Measurements from ENCODE around the gene PLA2G4D. TPM values are rescaled to one million over a fixed set of nuclear protein-coding genes. Genes with fewer than 3 reads are reported as not detected.

PLA2G4D gene
- polyA plus RNA-seq, 2 of the 4 experiments (the other 2 are of a cell fraction), result not detected

- WGBS (ENCODE audit: missing lambda C conversion rate), result 48% methylated on average over 5 of the region's 21 CpGs
- TF ChIP-seq POLR2A (IDR thresholded peaks at IDR 0.05; ENCODE audit: low read length), result no peak
- TF ChIP-seq ESRRA (IDR thresholded peaks at IDR 0.05; ENCODE audit: borderline replicate concordance, low read length), result no peak
- no peak for TF ChIP-seq CBX8 (IDR thresholded peaks at IDR 0.05)
- TF ChIP-seq BHLHE40 (IDR thresholded peaks at IDR 0.05; ENCODE audit: low read depth, low read length), result no peak
- no peak for TF ChIP-seq ZFP36 (IDR thresholded peaks at IDR 0.05; ENCODE audit: borderline replicate concordance, partially characterized antibody)
- no peak for TF ChIP-seq EHMT2 (IDR thresholded peaks at IDR 0.05; ENCODE audit: low read depth)
- TF ChIP-seq, protein P1, sequence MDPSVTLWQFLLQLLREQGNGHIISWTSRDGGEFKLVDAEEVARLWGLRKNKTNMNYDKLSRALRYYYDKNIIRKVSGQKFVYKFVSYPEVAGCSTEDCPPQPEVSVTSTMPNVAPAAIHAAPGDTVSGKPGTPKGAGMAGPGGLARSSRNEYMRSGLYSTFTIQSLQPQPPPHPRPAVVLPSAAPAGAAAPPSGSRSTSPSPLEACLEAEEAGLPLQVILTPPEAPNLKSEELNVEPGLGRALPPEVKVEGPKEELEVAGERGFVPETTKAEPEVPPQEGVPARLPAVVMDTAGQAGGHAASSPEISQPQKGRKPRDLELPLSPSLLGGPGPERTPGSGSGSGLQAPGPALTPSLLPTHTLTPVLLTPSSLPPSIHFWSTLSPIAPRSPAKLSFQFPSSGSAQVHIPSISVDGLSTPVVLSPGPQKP (IDR thresholded peaks at IDR 0.05; ENCODE audit: low read depth, low read length), result no peak
- no peak for TF ChIP-seq FOSB (CRISPR knock-in tag; IDR thresholded peaks at IDR 0.05)
- TF ChIP-seq, protein P2, sequence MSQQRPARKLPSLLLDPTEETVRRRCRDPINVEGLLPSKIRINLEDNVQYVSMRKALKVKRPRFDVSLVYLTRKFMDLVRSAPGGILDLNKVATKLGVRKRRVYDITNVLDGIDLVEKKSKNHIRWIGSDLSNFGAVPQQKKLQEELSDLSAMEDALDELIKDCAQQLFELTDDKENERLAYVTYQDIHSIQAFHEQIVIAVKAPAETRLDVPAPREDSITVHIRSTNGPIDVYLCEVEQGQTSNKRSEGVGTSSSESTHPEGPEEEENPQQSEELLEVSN (IDR thresholded peaks at IDR 0.05; ENCODE audit: borderline replicate concordance, low read depth), result no peak
- no peak for TF ChIP-seq HOXB13 (CRISPR knock-in tag; IDR thresholded peaks at IDR 0.05; ENCODE audit: low read depth)
- TF ChIP-seq SREBF2 (IDR thresholded peaks at IDR 0.05), result no peak
- TF ChIP-seq, protein P3, sequence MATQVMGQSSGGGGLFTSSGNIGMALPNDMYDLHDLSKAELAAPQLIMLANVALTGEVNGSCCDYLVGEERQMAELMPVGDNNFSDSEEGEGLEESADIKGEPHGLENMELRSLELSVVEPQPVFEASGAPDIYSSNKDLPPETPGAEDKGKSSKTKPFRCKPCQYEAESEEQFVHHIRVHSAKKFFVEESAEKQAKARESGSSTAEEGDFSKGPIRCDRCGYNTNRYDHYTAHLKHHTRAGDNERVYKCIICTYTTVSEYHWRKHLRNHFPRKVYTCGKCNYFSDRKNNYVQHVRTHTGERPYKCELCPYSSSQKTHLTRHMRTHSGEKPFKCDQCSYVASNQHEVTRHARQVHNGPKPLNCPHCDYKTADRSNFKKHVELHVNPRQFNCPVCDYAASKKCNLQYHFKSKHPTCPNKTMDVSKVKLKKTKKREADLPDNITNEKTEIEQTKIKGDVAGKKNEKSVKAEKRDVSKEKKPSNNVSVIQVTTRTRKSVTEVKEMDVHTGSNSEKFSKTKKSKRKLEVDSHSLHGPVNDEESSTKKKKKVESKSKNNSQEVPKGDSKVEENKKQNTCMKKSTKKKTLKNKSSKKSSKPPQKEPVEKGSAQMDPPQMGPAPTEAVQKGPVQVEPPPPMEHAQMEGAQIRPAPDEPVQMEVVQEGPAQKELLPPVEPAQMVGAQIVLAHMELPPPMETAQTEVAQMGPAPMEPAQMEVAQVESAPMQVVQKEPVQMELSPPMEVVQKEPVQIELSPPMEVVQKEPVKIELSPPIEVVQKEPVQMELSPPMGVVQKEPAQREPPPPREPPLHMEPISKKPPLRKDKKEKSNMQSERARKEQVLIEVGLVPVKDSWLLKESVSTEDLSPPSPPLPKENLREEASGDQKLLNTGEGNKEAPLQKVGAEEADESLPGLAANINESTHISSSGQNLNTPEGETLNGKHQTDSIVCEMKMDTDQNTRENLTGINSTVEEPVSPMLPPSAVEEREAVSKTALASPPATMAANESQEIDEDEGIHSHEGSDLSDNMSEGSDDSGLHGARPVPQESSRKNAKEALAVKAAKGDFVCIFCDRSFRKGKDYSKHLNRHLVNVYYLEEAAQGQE (IDR thresholded peaks at IDR 0.05), result no peak
- no peak for TF ChIP-seq JUN (IDR thresholded peaks at IDR 0.05)
- no peak for TF ChIP-seq RCOR1 (IDR thresholded peaks at IDR 0.05; ENCODE audit: low read depth, low read length)
- TF ChIP-seq NR3C1 (IDR thresholded peaks at IDR 0.05), result no peak
- TF ChIP-seq, protein P4, sequence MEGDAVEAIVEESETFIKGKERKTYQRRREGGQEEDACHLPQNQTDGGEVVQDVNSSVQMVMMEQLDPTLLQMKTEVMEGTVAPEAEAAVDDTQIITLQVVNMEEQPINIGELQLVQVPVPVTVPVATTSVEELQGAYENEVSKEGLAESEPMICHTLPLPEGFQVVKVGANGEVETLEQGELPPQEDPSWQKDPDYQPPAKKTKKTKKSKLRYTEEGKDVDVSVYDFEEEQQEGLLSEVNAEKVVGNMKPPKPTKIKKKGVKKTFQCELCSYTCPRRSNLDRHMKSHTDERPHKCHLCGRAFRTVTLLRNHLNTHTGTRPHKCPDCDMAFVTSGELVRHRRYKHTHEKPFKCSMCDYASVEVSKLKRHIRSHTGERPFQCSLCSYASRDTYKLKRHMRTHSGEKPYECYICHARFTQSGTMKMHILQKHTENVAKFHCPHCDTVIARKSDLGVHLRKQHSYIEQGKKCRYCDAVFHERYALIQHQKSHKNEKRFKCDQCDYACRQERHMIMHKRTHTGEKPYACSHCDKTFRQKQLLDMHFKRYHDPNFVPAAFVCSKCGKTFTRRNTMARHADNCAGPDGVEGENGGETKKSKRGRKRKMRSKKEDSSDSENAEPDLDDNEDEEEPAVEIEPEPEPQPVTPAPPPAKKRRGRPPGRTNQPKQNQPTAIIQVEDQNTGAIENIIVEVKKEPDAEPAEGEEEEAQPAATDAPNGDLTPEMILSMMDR (IDR thresholded peaks at IDR 0.05), result no peak
- TF ChIP-seq RFX5 (IDR thresholded peaks at IDR 0.05), result no peak
- TF ChIP-seq GATA3 (IDR thresholded peaks at IDR 0.05; ENCODE audit: borderline replicate concordance), result no peak
- TF ChIP-seq TP53 (CRISPR knock-in tag; IDR thresholded peaks at IDR 0.05), result no peak
- no peak for TF ChIP-seq EP300 (IDR thresholded peaks at IDR 0.05)
- ATAC-seq (no peak), DNase-seq (ENCODE audit: low read depth in 1 of 2, low spot score in 1 of 2) (no peak), FAIRE-seq (no peak)
- CTCF ChIA-PET, result interaction anchor here (1.1 to 2.0 kb wide), 5 partner anchors 10 to 153 kb away, joined by 3 to 8 read pairs (median 4); no protein-coding TSS in a partner anchor
- no peak overlapping the region for H3K4me3 ChIP-seq
- H3K4me2 ChIP-seq, result no peak overlapping the region
- no peak overlapping the region for H3K27ac ChIP-seq
- H3K9me3 ChIP-seq, result no peaks in the 10 kb centered on the region
- H3K4me1 ChIP-seq, result peaks cover 10% of the 10 kb centered on the region; the same call in 2 of the 3 replicates
- POLR2A ChIA-PET, result no interaction called here
These were observed 47.7 kb upstream of the PLA2G4D start for GRCh38 chr15:42141795-42142667.

Data from A549 (cell line).